ENCODE data around the gene MRO.

DNA sequence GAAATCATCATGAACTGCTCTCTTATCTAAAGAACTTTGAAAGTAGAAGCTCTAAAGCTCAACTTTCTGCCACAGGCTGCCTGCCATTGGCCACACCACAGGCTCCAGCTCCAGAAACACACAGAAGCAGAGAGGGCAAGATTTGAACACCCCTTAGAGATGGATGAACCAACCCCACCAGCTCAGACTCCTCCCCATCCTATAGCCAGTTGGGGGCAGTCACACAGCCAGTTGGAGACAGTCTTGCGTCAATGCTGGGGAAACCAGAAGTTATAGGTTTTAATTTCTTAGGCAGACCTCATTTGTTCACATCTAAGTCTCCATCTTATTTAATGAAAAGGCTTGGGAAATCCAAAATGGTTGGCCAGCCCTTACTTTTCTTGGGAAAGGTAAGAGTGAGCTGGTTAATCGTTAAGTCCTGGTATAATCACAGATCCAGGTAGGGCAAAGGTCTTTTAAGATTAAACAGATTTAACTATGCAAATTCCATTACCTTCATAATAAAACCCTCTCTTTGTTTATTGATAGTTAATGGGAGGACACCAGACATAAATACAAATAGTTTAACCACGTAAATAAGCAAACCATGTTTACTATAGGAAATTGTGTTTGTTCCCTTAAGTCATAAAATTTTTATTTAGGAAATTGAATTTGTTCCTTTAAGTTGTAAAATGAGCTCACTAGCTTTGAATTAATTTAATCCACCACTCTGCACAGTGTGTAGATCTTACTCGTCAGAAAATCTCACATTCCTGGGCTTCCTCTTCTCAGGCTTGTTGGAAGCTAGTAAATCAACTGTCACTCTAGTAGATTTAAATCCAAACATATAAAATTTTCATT, 28.0 kb downstream of the MRO start:
- TF ChIP-seq SP1 (IDR thresholded peaks at IDR 0.05; ENCODE audit: low read depth) (no peak), EZH2 (IDR thresholded peaks at IDR 0.05) (no peak), CEBPB (IDR thresholded peaks at IDR 0.05; ENCODE audit: low read depth) (no peak), ZNF274 (IDR thresholded peaks at IDR 0.05; ENCODE audit: low read depth, low read length) (no peak), EZH2phosphoT487 (IDR thresholded peaks at IDR 0.05; ENCODE audit: borderline replicate concordance) (no peak), SRF (IDR thresholded peaks at IDR 0.05; ENCODE audit: low read depth) (no peak), SIN3A (IDR thresholded peaks at IDR 0.05; ENCODE audit: low read depth) (no peak), POLR2A (IDR thresholded peaks at IDR 0.05; ENCODE audit: borderline replicate concordance, extremely low read depth, insufficient read depth, insufficient read length) (no peak), JUND (IDR thresholded peaks at IDR 0.05) (no peak), RAD21 (IDR thresholded peaks at IDR 0.05; ENCODE audit: low read depth) (no peak)
- TF ChIP-seq, protein P1, sequence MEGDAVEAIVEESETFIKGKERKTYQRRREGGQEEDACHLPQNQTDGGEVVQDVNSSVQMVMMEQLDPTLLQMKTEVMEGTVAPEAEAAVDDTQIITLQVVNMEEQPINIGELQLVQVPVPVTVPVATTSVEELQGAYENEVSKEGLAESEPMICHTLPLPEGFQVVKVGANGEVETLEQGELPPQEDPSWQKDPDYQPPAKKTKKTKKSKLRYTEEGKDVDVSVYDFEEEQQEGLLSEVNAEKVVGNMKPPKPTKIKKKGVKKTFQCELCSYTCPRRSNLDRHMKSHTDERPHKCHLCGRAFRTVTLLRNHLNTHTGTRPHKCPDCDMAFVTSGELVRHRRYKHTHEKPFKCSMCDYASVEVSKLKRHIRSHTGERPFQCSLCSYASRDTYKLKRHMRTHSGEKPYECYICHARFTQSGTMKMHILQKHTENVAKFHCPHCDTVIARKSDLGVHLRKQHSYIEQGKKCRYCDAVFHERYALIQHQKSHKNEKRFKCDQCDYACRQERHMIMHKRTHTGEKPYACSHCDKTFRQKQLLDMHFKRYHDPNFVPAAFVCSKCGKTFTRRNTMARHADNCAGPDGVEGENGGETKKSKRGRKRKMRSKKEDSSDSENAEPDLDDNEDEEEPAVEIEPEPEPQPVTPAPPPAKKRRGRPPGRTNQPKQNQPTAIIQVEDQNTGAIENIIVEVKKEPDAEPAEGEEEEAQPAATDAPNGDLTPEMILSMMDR (IDR thresholded peaks at IDR 0.05 in 2 of 3, conservative IDR thresholded peaks at IDR 0.05 in 1 of 3; ENCODE audit: borderline replicate concordance in 1 of 3, insufficient read depth in 1 of 3, low read depth in 2 of 3, low read length in 2 of 3): no peak; a peak in 1 of 6 replicates
- TF ChIP-seq, protein P2, sequence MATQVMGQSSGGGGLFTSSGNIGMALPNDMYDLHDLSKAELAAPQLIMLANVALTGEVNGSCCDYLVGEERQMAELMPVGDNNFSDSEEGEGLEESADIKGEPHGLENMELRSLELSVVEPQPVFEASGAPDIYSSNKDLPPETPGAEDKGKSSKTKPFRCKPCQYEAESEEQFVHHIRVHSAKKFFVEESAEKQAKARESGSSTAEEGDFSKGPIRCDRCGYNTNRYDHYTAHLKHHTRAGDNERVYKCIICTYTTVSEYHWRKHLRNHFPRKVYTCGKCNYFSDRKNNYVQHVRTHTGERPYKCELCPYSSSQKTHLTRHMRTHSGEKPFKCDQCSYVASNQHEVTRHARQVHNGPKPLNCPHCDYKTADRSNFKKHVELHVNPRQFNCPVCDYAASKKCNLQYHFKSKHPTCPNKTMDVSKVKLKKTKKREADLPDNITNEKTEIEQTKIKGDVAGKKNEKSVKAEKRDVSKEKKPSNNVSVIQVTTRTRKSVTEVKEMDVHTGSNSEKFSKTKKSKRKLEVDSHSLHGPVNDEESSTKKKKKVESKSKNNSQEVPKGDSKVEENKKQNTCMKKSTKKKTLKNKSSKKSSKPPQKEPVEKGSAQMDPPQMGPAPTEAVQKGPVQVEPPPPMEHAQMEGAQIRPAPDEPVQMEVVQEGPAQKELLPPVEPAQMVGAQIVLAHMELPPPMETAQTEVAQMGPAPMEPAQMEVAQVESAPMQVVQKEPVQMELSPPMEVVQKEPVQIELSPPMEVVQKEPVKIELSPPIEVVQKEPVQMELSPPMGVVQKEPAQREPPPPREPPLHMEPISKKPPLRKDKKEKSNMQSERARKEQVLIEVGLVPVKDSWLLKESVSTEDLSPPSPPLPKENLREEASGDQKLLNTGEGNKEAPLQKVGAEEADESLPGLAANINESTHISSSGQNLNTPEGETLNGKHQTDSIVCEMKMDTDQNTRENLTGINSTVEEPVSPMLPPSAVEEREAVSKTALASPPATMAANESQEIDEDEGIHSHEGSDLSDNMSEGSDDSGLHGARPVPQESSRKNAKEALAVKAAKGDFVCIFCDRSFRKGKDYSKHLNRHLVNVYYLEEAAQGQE (IDR thresholded peaks at IDR 0.05; ENCODE audit: low read depth): no peak
- TF ChIP-seq, protein P3, sequence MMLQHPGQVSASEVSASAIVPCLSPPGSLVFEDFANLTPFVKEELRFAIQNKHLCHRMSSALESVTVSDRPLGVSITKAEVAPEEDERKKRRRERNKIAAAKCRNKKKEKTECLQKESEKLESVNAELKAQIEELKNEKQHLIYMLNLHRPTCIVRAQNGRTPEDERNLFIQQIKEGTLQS (IDR thresholded peaks at IDR 0.05): no peak
- TF ChIP-seq, protein P4, sequence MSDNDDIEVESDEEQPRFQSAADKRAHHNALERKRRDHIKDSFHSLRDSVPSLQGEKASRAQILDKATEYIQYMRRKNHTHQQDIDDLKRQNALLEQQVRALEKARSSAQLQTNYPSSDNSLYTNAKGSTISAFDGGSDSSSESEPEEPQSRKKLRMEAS (IDR thresholded peaks at IDR 0.05): no peak

Measured in HCT116 (cell line).